Neural crest cell (in vitro differentiated cells): ENCODE data around the gene CEP295NL. TPM values are rescaled to one million over a fixed set of nuclear protein-coding genes. Genes with fewer than 3 reads are reported as not detected.
A peak's percentile ranks its signal among the peaks of the same experiment; 100 is the strongest.

Experiments
- DNase-seq: peaks from one replicate; pipeline ENCODE4 v3.0.0; 2021; ENCODE audit warnings: low read depth, mixed read lengths, low spot score
- H3K27ac Mint-ChIP-seq: one replicate; pipeline ENCODE4 v1.8.0; 2021; ENCODE audit warnings: mild to moderate bottlenecking, mixed read lengths; ENCODE audit not compliant: unreplicated experiment
- H3K27me3 Mint-ChIP-seq: 2 replicates; pipeline ENCODE4 v1.8.0; 2021; ENCODE audit warnings: low read depth, mild to moderate bottlenecking, mixed read lengths
- H3K36me3 Mint-ChIP-seq: 2 replicates; pipeline ENCODE4 v1.8.0; 2021; ENCODE audit warnings: low read depth, mild to moderate bottlenecking, mixed read lengths
- H3K4me1 Mint-ChIP-seq: 2 replicates; pipeline ENCODE4 v1.8.0; 2021; ENCODE audit warnings: mixed read lengths
- H3K4me3 Mint-ChIP-seq: one replicate; pipeline ENCODE4 v1.8.0; 2021; ENCODE audit warnings: mild to moderate bottlenecking, mixed read lengths
- H3K9me3 Mint-ChIP-seq: 2 replicates; pipeline ENCODE4 v1.8.0; 2021; ENCODE audit warnings: mixed read lengths
- CTCF ChIP-seq: fragments of 200-600 bp; sonication (generic); conservative IDR thresholded peaks from 2 replicates; pipeline ENCODE4 v1.5.0; 2021; ENCODE audit warnings: antibody characterized with exemption, mild to moderate bottlenecking
- total RNA-seq: library from RNA; stranded (reverse); gene quantifications from 2 replicates; pipeline ENCODE4 v1.2.1, GENCODE V29; 2021

Gene CEP295NL
- total RNA-seq, 1 donor from 2014 or later: 1.2 TPM

- Mint-ChIP-seq H3K27ac (no peak overlapping the region), H3K4me1 (peaks cover 19% of the 10 kb centered on the region), H3K27me3 (no peaks in the 10 kb centered on the region), H3K9me3 (no peaks in the 10 kb centered on the region), H3K36me3 (no peaks in the 10 kb centered on the region), H3K4me3 (peak overlapping the region; percentile 47)
- no peak for TF ChIP-seq CTCF
- DNase-seq: no peak
Observed at GRCh38 chr17:78844301-78845005, 58.5 kb downstream of the CEP295NL start.

- TF ChIP-seq CTCF: peak; percentile 65
- H3K4me3 Mint-ChIP-seq: peak overlapping the region; percentile 61
- peak; percentile 31 for DNase-seq
- peaks cover 31% of the 10 kb centered on the region for H3K4me1 Mint-ChIP-seq
- H3K27me3 Mint-ChIP-seq: no peaks in the 10 kb centered on the region
- no peak overlapping the region for H3K27ac Mint-ChIP-seq
- H3K9me3 Mint-ChIP-seq: no peaks in the 10 kb centered on the region
- H3K36me3 Mint-ChIP-seq: no peaks in the 10 kb centered on the region
Observed at GRCh38 chr17:78842881-78843565, 60.0 kb downstream of the CEP295NL start.

- peak; percentile 22 for TF ChIP-seq CTCF
- Mint-ChIP-seq H3K27me3 (no peaks in the 10 kb centered on the region), H3K4me3 (peak within 1 kb of the TSS; percentile 90), H3K9me3 (no peaks in the 10 kb centered on the region), H3K36me3 (peaks cover 7% of the 10 kb centered on the region), H3K4me1 (peaks cover 31% of the 10 kb centered on the region), H3K27ac (peak within 1 kb of the TSS; percentile 91)
- DNase-seq: peak; percentile 98
Observed at GRCh38 chr17:78840780-78841611, 62.0 kb downstream of the CEP295NL start, which contains the start of gene USP36. USP36 (minus strand) TSS chr17:78840814; CDS start chr17:78836363, 4,451 bp downstream.

Other genes starting within 250 kb of the CEP295NL start
- gene CYTH1, start 120.9 kb downstream of the CEP295NL start, total RNA-seq: 26.8 and 27.7 TPM in 2 replicates
- 59.0 and 63.2 TPM in 2 replicates for gene USP36, start 62.4 kb downstream of the CEP295NL start, total RNA-seq
- 58.5 and 60.2 TPM in 2 replicates for gene TIMP2, start 22.2 kb upstream of the CEP295NL start, total RNA-seq
- gene LGALS3BP, start 76.7 kb upstream of the CEP295NL start, total RNA-seq: 21.7 and 24.3 TPM in 2 replicates
- gene CANT1, start 106.6 kb upstream of the CEP295NL start, total RNA-seq: 62.1 and 63.8 TPM in 2 replicates
- 0.89 and 1.0 TPM in 2 replicates for gene C1QTNF1, start 121.0 kb upstream of the CEP295NL start, total RNA-seq
- 50.9 and 52.6 TPM in 2 replicates for gene ENGASE, start 171.6 kb upstream of the CEP295NL start, total RNA-seq